Lung (tissue), 12 donors: ENCODE measurements around the gene PIGT. TPM values are rescaled to one million over a fixed set of nuclear protein-coding genes. Genes with fewer than 3 reads are reported as not detected.

Experiments used
- ATAC-seq: fragments of 200-7000 bp; cut with Tn5 transposase; one replicate; pipeline ENCODE4 v1.9.1; 2020; ENCODE audit warnings: moderate number of reproducible peaks; ENCODE audit not compliant: insufficient read depth, low FRiP score
- DNase-seq, 3 donors: peaks; one replicate each; pipeline ENCODE4 v3.0.0-alpha.2; 2013 to 2017
- H3K27ac ChIP-seq, 2 donors: one replicate each; pipeline ENCODE4 v1.5.1; 2013; ENCODE audit warnings: mild to moderate bottlenecking in 2 of 2, moderate library complexity in 2 of 2, control low read depth in 1 of 2, inconsistent platforms in 1 of 2, low read depth in 1 of 2, low read length in 1 of 2
- H3K27me3 ChIP-seq, 3 donors: one replicate each; pipeline ENCODE4 v1.5.1; 2013; ENCODE audit warnings: low read length in 2 of 3; ENCODE audit not compliant: control insufficient read depth in 3 of 3, insufficient read depth in 3 of 3
- H3K36me3 ChIP-seq, 4 donors: one replicate each; pipeline ENCODE4 v1.5.1; 2013; ENCODE audit warnings: low read length in 4 of 4, mild to moderate bottlenecking in 1 of 4, moderate library complexity in 1 of 4; ENCODE audit not compliant: control insufficient read depth in 4 of 4, insufficient read depth in 4 of 4
- H3K4me1 ChIP-seq, 5 donors: one replicate each; pipeline ENCODE4 v1.5.1; 2013; ENCODE audit warnings: low read length in 5 of 5, mild to moderate bottlenecking in 2 of 5, moderate library complexity in 1 of 5; ENCODE audit not compliant: control insufficient read depth in 5 of 5, insufficient read depth in 5 of 5
- H3K4me3 ChIP-seq: one replicate; pipeline ENCODE4 v1.5.1; 2013; ENCODE audit warnings: mild to moderate bottlenecking, control low read depth, moderate library complexity
- H3K9ac ChIP-seq, 2 donors: one replicate each; pipeline ENCODE4 v1.5.1; 2013; ENCODE audit warnings: low read length in 2 of 2, control low read depth in 1 of 2; ENCODE audit not compliant: insufficient read depth in 1 of 2
- H3K9me3 ChIP-seq, 4 donors: one replicate each; pipeline ENCODE4 v1.5.1; 2013; ENCODE audit warnings: low read length in 3 of 4, mild to moderate bottlenecking in 1 of 4, moderate library complexity in 1 of 4; ENCODE audit not compliant: control insufficient read depth in 4 of 4, insufficient read depth in 3 of 4
- CTCF ChIP-seq: IDR thresholded peaks from 2 replicates; pipeline ENCODE4 v1.5.1; 2012; ENCODE audit warnings: mild to moderate bottlenecking; ENCODE audit errors: control extremely low read depth, extremely low read depth
- WGBS, 2 donors: extraction: QIAGEN DNeasy Blood & Tissue Kit; methylation state at CpG; one replicate each; pipeline ENCODE4 v1.1.7; 2013; 5-methylcytosine and 5-hydroxymethylcytosine counted together
- polyA plus RNA-seq, 2 donors: library from polyadenylated mRNA; stranded (reverse); fragments of 200-250 nt; gene quantifications; one replicate each; pipeline ENCODE4 v1.2.1, GENCODE V29; 2013
- total RNA-seq, 2 donors: library from RNA; depleted of rRNA in 1 of 2; stranded (reverse); fragments of >200 nt in 1 of 2; gene quantifications; one replicate each; pipeline ENCODE4 v1.2.1, GENCODE V29; 2014 to 2021
- donor health status: control.
- donor health status: control.
- donor health status: Bipolar disorder and iron deficiency.
- donor health status: healthy.
- donor health status: DM: yes; HTN: yes; CAD: no.

The PIGT gene
- total and polyA plus RNA-seq, 4 donors: 33.6 to 107 (median 72.3) TPM

- 63 to 68% methylated on average over 5 of the region's 5 CpGs for WGBS, 2 donors
- no peak for TF ChIP-seq CTCF
Measured at GRCh38 chr20:45459606-45460005, 43.7 kb downstream of the PIGT start.

GRCh38 chr20:45461225-45461624, 45.3 kb downstream of the PIGT start:
- ATAC-seq (no peak), DNase-seq (no peak)
- Histone ChIP-seq H3K4me1 (no peaks in the 10 kb centered on the region), H3K27me3 (peaks cover 0 to 5% (median 2%) of the 10 kb centered on the region in 3 donors), H3K27ac (no peak overlapping the region), H3K9ac (no peak overlapping the region), H3K4me3 (no peak overlapping the region), H3K9me3 (no peaks in the 10 kb centered on the region), H3K36me3 (no peaks in the 10 kb centered on the region)
- no peak for TF ChIP-seq CTCF
- WGBS, 2 donors: 94 to 100% methylated on average over 1 of the region's 1 CpG

More at GRCh38 chr20:45459606-45460005, 43.7 kb downstream of the PIGT start:
- H3K27ac ChIP-seq: no peak overlapping the region
- H3K9ac ChIP-seq: no peak overlapping the region
- ATAC-seq (no peak), DNase-seq (no peak)
- no peaks in the 10 kb centered on the region for H3K4me1 ChIP-seq
- H3K36me3 ChIP-seq: no peaks in the 10 kb centered on the region
- peaks cover 0 to 5% (median 2%) of the 10 kb centered on the region in 3 donors for H3K27me3 ChIP-seq
- H3K4me3 ChIP-seq: no peak overlapping the region
- no peaks in the 10 kb centered on the region for H3K9me3 ChIP-seq

- Histone ChIP-seq H3K36me3 (no peaks in the 10 kb centered on the region), H3K4me1 (no peaks in the 10 kb centered on the region), H3K9me3 (no peaks in the 10 kb centered on the region), H3K27ac (no peak overlapping the region), H3K4me3 (no peak overlapping the region), H3K9ac (no peak overlapping the region), H3K27me3 (peaks cover 0 to 5% (median 2%) of the 10 kb centered on the region in 3 donors)
- DNase-seq: no peak
- ATAC-seq: no peak
- no peak for TF ChIP-seq CTCF
- WGBS, 2 donors: 88 to 93% methylated on average over 6 of the region's 6 CpGs
Measured at GRCh38 chr20:45462711-45463509, 47.0 kb downstream of the PIGT start.
